NCI-H748 (cell line): ENCODE results near the gene NOLC1.
A peak's percentile ranks its signal among the peaks of the same experiment; 100 is the strongest.

Experiments used
- DNase-seq: peaks from one replicate; lab custom pipeline; 2025; ENCODE audit not compliant: unreplicated experiment; lab: John Stamatoyannopoulos, UW

Gene NOLC1

DNA sequence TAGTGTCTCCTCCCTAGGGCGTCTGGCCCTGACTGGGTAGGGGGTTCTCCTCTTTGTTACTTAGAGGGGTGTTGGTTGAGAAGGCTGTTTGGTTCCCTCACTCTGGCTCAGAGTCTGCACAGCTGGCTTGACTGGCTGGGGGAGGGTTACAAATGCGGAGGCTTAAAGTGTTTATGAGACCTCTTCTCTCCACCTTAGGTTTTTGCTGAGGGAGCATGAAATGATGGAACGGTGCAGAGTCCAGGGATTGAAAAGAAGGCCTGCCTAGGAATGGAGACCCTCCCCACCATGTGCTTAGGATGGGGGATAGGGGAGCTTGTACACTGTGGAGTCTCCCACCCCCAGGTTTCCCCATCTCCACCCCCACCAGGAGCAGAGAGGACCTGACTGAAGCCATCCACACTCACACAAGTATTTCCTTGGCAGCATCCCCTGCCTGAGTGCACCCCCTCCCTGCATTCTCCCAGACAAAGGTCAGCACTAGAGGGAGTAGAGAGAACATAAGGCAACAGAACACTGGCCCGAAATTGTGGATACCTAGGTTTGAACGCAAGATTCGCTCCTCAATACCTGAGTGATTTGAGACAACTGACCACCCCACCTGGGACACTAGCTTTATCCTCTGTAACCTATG, 30.3 kb upstream of the NOLC1 start:
- DNase-seq, result no peak

DNA sequence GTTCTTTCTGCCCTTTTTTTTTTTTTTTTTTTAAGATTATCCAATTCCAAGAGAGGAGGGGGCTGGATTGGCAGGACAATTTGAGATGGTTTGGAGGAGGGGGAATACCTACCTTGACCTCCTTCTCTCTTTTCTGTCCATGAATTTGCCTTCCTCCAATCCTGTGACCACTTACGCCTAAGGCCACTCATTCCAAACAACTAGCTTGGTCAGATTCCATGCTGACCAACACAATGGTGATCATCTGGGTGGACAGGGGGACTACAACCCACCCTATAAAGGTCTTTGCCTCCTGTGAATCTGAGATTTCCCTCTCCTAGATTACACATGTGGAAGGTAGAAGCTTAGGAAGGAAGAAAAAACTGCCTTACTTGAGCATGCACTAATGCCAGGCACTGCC, 29.7 kb upstream of the NOLC1 start:
- no peak for DNase-seq

DNA sequence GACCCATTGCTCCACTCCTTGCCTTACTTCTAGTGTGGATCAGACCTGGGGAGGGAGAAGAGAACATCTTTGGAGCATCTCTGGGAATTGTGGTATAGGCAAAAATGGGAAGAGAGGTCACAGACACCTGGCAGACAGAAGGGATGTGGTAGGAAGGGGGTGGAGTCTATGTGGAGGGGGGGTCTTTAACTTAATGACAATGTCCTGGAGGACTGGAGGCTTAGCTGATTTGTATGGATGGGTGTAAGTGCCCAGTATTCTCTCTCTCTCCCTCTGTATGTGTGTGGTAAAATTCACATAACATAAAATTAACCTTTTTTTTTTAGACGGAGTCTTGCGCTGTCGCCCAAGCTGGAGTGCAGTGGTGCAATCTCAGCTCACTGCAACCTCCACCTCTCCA, 29.0 kb upstream of the NOLC1 start:
- no peak for DNase-seq

DNA sequence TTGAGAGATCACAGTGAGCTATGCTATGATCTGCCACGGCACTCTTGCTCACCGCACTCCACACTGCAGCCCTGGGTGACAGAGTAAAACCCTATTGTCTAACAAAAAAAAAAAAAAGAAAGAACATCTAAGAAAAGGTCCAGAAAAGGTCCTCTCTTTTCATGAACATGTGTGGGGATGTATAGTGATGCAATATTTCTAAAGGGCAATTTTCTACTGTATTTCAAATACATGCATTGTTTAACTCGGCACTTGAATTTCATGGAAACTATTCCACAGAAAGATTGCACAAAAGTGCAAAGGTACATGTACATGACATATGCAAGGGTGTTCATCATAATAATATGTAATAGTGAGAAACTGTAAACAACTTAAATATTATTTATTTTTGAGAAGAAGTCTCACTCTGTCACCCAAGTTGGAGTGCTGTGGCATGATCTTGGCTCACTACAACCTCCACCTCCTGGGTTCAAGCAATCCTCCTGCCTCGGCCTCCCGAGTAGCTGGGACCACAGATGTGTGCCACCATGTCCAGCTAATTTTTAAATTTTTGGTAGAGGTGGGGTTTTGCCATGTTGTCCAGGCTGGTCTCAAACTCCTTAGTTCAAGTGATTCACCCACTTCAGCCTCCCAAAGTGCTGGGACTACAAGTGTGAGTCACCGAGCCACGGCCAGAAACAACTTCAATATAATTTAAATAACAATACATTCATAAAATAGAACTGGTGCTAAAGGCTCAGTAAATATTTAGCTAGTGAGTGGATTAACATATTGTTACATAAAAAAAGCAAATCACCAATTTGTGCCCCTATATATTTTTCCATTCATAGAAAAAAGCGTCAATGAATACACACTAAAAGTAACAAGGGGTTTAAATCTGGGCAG, 20.7 kb upstream of the NOLC1 start:
- no peak for DNase-seq

DNA sequence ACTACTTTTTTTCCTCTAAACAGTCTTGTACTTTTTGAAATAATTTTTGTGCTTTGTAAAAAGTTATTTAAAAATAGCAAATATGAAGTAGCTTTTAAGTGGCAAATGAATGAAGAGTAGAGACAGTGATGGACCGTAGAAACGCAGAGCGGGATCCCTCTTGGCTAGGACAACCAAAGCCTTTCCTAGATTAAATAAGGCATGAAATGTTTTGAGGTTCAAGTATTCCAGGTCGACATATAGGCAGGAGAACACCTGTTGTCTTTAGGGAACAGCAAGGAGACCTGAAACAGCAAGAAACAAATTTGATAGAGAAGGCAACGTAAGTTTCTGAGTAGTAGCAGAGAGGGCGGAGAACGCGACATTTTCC, 20.0 kb upstream of the NOLC1 start:
- DNase-seq, result no peak

DNA sequence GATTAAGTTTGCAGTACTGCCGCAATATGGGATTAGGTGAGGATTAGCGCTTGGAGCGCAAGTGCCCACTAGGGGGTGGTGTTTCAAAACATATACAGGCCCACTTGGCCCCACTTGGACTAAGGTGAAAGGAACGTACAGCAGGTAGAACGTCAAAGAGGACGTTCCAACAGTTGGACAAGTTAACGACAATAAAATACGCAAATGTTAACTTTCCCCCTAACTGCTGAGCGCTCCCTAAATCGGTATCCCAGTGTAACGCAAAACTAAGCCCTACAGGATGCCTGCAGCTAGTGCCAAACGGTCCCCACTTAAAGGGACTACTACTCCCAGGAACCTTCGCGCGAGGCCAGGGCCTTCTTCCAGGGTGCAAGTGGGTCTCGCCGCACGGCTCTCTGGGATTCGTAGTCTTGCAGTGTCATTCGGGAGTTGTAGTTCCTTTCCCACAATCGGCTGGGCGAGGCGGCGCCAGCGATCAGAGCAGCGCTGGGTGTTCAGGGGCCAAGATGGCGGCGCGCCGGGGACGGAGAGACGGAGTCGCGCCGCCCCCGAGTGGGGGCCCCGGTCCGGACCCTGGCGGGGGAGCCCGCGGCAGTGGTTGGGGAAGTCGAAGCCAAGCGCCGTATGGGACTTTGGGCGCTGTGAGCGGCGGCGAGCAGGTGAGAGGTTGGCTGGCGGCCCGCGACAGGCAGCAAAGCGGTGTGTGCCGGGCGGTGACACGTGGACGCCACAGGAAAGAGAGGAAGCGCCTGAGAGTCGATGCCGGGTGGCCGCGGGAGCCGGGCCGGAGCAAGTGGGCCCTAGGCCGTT, 19.4 kb upstream of the NOLC1 start, which contains the start of gene PPRC1:
TSS of gene PPRC1 (plus strand) at position 478 of the 810 bp plus-strand sequence. CDS start at position 507, 29 bp downstream.
- peak; percentile 96 for DNase-seq

DNA sequence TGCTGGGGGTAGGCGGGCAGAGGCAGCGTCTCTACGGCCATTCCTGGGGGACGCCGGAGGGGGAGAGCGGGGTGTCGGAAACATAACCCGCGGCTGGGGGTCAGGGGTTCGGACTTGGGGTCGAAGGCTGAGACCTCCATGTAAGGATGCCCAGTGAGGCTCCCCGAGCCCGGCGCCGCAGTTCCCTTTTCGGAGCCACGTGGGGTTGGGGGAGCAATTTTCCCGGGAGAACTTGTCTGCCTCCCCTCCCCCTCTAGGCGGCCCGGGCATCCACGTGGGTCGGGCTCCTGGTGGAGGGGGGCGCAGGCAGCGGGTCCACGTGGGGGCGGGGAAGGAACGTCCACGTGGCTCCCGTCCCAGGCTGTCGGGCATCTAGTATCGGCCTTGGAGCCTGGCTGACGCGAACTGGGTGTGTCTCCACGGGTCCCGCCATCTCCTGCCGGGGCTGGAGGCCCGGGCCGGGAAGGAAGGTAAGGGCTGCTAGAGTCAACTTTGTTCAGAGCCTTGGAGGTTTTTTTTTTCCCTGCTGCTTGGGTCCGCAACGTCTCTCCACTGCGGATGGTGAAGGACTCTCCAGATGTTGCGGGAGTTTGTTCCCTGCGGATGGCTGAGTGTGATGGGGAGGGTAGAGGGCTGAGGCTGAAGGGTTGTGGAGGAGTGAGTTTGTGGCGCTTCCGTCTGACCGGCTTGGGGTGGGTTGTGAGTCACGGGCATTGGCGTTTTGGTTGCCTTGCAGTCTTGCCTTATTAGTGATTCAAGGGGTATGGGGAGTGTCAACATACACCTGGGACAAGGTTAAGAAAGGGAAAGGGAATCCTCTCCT, 18.6 kb upstream of the NOLC1 start:
- DNase-seq, result peak; percentile 63

DNA sequence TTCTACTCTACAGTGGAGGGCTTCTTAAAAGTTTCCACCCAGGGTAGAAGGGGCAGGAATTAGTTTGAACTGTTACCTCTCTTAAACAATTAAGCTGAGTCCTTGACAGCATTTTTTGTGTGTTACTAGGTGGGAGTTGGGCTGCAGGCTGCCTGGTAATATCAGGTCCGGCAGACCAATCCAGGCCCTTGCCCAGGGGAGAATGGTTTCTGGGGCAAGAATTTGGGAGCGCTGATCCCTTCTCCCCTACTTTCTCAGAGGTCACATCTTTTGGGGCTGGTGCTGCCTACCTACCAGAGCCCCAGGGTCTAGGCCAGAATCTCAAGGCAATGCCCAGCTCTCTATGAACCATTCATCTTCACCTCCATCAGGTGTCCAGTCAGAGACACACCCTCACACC, 17.8 kb upstream of the NOLC1 start:
- DNase-seq, result no peak

DNA sequence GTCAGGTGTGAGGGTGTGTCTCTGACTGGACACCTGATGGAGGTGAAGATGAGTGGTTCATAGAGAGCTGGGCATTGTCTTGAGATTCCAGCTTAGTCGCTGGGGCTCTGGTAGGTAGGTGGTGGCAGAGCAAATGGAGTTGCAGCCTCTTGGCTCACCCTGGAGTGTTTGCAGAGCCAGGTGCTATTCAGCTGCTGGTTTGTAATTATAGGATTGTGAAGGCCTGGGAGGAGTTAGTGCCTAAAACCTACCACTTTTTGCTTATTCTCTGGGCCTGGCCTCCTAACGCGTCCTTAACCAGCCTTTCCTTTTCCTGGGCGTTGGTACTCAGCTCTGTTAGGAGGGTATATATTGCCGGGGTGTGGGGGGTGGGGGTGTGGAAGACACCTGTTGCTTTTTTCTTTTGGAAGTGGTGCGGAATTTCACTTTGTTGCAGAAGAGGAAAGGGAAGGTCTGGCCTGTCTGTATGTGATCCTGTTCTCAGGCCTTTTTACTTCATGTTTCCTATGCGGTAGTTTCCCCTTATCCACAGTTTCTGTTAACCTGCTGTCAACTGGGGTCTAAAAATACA, 16.1 kb upstream of the NOLC1 start:
- peak; percentile 60 for DNase-seq

DNA sequence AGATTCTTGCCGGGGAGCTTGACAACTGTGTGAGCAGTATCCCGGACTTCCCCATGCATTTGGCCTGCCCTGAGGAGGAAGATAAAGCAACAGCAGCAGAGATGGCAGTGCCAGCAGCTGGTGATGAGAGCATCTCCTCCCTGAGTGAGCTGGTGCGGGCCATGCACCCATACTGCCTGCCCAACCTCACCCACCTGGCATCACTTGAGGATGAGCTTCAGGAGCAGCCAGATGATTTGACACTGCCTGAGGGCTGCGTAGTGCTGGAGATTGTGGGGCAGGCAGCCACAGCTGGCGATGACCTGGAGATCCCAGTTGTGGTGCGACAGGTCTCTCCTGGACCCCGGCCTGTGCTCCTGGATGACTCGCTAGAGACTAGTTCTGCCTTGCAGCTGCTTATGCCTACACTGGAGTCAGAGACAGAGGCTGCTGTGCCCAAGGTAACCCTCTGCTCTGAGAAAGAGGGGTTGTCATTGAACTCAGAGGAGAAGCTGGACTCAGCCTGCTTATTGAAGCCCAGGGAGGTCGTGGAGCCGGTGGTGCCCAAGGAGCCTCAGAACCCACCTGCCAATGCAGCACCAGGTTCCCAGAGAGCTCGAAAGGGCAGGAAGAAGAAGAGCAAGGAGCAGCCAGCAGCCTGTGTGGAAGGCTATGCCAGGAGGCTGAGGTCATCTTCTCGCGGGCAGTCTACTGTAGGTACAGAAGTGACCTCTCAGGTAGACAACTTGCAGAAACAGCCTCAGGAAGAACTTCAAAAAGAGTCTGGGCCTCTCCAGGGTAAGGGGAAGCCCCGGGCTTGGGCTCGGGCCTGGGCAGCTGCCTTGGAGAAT, 12.7 kb upstream of the NOLC1 start:
- DNase-seq, result no peak

DNA sequence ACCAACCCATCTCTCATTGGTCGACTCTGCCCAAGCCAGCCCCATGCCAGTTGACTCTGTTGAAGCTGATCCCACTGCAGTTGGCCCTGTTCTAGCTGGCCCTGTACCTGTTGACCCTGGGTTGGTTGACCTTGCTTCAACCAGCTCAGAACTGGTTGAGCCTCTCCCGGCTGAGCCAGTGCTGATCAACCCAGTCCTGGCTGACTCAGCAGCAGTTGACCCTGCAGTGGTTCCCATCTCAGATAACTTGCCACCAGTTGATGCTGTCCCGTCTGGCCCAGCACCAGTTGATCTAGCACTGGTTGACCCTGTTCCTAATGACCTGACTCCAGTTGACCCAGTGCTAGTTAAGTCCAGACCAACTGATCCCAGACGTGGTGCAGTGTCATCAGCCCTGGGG, 12.0 kb upstream of the NOLC1 start:
- DNase-seq, result no peak

DNA sequence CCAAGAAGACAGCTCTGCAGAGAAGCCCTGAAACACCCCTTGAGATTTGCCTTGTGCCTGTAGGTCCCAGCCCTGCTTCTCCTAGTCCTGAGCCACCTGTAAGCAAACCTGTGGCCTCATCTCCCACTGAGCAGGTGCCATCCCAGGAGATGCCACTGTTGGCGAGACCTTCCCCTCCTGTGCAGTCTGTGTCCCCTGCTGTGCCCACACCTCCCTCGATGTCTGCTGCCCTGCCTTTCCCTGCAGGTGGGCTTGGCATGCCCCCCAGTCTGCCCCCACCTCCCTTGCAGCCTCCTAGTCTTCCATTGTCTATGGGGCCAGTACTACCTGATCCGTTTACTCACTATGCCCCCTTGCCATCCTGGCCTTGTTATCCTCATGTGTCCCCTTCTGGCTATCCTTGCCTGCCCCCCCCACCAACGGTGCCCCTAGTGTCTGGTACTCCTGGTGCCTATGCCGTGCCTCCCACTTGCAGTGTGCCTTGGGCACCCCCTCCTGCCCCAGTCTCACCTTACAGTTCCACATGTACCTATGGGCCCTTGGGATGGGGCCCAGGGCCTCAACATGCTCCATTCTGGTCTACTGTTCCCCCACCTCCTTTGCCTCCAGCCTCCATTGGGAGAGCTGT, 11.2 kb upstream of the NOLC1 start:
- DNase-seq, result no peak

DNA sequence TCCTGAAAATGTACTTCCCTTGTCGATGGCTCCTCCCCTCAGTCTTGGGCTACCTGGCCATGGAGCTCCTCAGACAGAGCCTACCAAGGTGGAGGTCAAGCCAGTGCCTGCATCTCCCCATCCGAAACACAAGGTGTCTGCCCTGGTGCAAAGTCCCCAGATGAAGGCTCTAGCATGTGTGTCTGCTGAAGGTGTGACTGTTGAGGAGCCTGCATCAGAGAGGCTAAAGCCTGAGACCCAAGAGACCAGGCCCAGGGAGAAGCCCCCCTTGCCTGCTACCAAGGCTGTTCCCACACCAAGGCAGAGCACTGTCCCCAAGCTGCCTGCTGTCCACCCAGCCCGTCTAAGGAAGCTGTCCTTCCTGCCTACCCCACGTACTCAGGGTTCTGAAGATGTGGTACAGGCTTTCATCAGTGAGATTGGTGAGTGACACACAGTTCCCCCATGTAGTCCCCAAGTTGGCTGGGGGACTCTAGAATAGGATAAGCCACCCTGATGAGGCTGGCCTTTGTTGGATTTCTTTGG, 10.5 kb upstream of the NOLC1 start:
- no peak for DNase-seq

DNA sequence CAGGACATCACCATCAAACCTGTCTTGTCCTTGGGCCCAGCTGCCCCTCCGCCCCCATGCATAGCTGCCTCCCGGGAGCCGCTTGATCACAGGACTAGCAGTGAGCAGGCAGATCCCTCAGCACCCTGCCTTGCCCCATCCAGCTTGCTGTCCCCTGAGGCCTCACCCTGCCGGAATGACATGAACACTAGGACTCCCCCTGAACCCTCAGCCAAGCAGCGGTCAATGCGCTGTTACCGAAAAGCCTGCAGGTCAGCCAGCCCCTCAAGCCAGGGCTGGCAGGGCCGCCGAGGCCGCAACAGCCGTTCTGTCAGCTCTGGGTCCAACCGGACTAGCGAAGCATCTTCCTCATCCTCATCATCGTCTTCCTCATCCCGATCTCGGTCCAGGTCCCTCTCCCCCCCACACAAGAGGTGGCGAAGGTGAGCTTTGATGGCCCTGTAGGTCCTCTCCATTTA, 5.2 kb upstream of the NOLC1 start:
- no peak for DNase-seq

DNA sequence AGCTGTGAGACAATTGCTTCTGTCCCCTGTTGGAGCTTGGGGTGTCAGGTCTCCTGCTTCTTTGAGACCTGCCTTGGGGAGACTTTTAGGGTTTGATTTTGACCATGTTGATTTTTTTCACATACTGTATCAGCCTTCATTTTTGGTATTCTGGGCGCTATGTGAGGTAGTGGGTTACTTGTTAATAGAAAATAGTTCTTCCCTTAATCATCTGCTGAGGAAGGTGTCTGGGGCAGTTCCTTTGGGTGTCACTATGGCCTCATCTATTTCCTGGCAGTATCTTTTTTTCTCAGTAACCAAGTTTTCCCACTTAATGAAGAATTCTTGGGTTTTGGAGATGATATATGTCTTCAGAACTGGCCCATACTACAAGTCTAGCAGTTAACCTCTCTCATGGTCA, 4.6 kb upstream of the NOLC1 start:
- no peak for DNase-seq

DNA sequence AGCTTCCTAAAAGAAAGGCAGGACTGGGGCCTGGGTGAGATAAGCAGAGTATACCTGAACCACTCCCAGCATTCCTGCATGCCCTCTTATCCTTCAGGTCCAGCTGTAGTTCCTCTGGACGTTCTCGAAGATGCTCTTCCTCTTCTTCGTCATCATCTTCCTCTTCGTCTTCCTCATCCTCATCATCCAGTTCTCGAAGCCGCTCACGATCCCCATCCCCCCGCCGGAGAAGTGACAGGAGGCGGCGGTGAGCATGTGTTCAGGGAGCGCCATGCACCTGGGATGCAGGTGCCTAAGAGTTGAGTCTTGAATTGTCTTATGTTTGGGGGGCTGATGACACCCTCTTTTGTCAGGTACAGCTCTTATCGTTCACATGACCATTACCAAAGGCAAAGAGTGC, 3.9 kb upstream of the NOLC1 start:
- no peak for DNase-seq

DNA sequence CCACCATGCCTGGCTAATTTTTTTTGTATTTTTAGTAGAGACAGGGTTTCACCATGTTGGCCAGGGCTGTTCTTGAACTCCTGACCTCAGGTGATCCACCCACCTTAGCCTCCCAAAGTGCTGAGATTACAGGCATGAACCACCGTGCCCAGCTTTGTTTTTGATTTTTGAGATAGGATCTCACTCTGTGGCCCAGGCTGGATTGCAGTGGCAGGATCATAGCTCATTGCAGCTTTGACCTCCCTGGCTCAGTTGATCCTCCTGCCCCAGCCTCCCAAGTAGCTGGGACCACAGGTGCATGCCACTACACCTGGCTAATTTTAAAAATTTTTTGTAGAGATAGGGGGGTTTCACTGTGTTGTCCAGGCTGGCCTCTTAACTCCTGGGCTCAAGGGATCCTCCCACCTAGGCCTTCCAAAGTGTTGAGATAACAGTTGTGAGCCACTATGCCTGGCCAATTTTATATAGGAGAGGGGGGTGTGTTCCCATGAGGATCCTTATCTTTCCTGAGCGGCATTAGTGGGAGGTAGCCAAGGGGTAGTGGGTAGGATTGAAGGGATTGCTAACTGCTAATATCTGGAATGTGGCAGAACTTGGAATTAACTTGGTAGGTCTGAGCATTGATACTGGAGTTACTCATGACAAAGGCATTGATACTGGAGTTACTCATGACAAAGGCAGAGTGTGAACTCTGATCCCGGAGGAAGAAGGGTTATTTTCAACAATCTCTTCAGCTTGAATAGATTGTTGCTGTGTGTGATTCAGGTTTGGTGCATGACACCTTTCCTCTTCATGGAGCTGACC, 1.0 kb upstream of the NOLC1 start:
- no peak for DNase-seq

DNA sequence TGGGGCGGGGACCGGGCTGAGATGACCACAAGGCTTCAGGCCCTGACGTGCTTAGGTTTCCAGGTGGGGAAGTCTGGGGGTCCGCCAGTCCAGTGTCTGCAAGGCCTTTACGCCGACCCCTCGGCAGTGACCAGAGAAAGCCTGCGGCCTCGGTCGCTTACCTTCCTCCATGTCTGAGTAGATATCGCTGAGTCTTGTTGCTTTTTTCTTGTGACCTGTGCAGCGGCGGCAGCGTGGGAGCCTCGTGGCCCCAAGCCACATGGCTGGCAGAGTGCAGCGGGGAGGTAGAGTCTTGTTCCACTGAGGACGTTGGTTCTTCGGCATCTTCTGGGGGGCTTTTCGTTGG, 329 bp downstream of the NOLC1 start:
- DNase-seq, result peak; percentile 42
